ENCODE results near the gene TCFL5.

The TCFL5 gene

DNA sequence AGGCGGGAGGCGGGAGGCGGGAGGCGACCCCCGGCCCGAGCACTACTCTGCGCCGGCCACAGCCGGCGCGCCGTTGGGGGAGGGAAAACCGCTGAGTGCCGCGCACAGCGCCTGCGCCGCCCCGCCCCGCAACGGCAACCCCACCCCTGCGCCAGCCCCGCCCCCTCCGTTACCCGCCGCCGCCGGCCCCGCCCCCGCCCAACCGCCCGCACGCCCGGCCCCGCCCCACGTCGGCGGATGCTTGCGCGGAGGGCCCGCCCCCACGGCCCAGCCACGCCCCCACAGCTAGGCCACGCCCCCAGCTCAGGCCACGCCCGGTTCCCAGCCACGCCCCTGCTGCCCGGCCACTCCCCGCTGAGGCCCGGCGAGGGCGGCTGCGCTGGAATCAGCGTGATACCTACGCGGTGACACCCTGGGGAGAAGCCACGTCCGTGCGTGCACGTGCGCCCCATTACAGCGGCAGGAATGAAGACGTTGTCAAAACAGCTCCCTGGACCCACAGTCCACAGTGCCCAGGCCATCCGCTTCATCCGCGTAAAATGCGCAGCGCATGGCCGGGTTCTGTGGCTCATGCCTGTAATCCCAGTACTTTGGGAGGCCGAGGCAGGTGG is at the start of gene TCFL5:
TSS of gene TCFL5 (minus strand) at position 97 of the 611 bp plus-strand sequence. CDS start 152 bp downstream, outside the sequence.
- FAIRE-seq: no peak

DNA sequence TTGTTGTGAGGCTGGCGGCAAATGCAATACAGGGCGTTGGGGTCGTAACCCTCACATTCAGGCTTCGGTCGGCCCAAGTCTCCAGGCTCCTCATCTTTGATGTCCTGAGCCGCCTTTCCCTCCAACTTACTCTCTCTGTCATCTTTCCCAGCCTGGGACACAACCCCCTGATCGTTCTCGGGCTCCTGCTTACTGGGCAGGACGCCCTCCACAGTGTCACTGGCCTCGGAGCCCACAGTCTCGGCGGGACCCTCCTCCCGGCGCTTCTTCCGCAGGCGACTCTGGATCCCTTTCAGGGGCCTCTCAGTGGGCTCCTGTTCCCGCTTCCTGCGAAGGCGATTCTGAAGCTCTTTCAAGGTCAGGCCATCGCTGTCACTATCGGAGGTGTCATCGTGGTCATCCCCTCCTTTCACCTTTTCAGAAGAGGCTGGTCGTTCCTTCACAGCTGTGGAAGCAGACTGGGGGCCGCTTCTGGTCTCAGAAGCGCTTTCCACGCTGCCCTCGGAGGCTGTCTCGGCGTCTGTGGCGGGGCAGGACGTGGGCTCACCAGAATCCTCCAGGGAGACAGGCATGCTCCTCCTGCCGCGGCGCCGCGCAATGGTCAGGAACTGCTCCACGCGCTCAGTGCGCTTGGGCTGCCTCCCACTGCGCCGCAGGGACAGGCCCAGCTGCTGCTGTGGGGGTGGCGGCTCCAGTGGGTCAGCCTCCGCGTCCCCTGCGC is 49.3 kb upstream of the TCFL5 start:
- FAIRE-seq: no peak

GRCh38 chr20:62910217-62910766 is 48.7 kb upstream of the TCFL5 start:
- no peak for FAIRE-seq

GRCh38 chr20:62908971-62909791 is 47.6 kb upstream of the TCFL5 start:
- no peak for FAIRE-seq

DNA sequence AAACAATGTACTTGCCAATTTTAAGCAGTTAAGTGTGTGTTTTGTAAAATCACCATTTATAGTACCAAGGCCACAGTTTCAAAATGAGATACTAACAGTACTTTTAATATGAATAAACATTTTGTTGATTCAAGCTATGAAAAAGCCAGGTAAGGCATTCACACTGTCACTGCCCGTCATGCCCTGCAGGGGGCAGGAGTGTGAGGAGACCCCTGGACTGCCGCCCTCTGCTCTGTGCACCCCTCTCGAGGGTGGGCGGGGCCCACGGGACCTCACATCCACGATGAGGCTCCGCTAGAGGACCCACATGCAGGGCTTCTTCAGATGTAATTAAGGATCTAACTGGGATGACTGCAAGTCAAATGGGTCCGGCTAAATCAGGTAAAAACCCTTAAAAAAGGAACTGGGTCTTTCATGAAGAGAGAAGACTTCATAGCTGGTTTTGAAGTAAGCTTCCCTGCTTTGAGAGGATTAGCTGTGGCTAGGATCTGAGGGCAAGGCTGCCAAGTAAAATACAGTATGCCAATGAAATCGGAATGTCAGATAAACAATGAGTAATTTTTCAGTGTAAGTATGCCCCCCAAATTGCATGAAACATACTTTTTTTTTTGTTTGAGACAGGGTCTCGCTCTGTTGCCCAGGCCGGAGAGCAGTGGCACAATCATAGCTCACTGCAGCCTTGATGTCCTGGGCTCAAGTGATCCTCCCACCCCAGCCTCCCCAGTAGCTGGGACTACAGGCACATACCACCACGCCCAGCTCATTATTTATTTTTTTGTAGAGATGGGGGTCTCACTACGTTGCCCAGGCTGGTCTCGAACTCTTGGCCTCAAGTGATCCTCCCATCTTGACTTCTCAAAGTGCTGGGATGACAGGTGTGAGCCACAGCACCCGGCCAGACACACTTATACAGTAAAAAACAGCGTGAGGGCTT is 46.0 kb upstream of the TCFL5 start:
- no peak for FAIRE-seq

GRCh38 chr20:62906647-62907375 is 45.2 kb upstream of the TCFL5 start:
- FAIRE-seq: no peak

GRCh38 chr20:62906209-62906608 is 44.6 kb upstream of the TCFL5 start:
- no peak for FAIRE-seq

- FAIRE-seq: no peak
These were observed 44.0 kb upstream of the TCFL5 start for GRCh38 chr20:62905536-62906117.

DNA sequence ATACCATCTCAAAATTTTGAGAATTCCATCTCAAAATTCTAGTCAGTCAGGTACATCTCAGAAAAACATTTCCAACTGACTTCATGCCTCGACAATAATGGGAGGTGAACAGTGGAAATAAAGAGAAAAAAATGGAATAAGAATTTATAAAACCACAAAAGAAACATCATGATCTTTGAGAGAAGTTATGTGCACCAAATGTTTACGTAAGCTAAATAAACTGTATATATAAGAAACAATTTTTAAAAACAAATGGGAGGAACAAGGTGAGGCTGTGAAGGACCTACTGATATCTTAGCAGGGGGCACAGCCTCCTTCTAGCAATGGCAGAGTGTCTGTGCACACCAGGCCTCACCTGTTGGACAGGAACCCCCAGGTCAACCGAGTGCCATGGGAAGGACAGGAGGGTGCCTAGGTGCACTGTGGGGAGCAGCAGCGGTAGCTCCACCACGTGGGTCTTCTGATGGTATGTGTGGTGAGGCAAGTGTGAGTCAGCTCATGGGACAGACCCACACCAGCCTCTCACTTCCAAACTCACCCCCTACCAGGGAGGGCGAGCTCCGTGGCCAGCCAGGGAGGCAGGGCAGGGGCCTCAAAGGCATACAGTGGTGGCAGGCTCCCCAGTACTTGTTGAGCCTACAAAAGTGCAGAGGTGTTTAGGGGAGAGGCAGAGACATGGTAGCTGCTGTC is 41.4 kb upstream of the TCFL5 start:
- no peak for FAIRE-seq

DNA sequence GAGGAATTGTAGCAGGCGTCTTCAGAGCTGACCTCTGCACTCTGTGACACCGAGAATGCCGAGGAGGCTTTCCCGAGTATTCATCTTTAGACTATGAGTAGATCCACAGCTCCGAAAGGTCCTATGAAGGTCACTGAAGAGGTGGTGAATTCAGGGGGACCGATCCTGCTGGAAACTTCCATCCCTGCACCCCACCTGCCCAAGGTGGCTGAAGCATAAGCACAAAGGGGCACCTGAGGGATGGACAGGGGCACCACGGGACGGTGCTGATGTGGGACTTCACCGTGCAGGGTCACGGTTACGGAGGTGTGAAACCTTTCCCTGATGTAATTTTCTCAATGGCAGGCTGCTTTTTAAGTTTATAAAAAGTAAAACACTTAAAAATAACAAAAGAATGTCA is 40.3 kb upstream of the TCFL5 start:
- FAIRE-seq: no peak

- FAIRE-seq: no peak
These were observed 39.3 kb upstream of the TCFL5 start for GRCh38 chr20:62900692-62901584.

- FAIRE-seq: no peak
These were observed 38.5 kb upstream of the TCFL5 start for GRCh38 chr20:62900052-62900691.

- FAIRE-seq: no peak
These were observed 38.0 kb upstream of the TCFL5 start for GRCh38 chr20:62899633-62900051.

DNA sequence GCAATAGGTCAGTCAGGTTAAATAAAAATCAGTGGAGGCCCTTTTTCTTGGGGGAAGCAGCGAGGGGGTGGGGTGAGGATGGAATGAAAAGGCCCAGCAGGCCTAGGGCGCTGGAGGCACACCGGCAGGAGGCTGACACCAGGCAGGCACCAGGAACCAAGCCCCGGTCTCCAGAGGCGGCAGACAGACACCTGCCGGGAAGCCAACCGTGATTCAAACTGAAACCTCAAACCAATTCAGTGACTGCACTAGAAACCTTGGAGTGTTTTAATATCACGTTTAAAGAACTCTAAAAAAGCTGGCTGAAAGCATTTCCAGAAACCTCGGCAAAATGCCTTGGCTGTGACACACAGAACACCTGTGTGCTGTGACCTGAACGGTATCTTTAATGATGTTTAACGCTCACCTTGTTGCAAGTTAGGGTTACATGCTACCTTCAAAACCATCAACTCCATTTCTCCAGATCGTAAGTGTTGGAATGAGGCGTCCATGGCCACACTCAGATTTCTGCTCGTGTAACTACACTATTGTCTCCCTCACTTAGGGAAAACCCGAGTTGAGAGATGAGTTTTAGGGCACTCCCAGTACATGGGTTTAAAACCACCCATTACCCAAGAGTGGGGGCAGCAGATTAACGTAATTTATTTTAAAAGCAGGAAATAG is 37.5 kb upstream of the TCFL5 start:
- no peak for FAIRE-seq

GRCh38 chr20:62898093-62898964 is 36.7 kb upstream of the TCFL5 start:
- no peak for FAIRE-seq

GRCh38 chr20:62897666-62898065 is 36.0 kb upstream of the TCFL5 start:
- no peak for FAIRE-seq

DNA sequence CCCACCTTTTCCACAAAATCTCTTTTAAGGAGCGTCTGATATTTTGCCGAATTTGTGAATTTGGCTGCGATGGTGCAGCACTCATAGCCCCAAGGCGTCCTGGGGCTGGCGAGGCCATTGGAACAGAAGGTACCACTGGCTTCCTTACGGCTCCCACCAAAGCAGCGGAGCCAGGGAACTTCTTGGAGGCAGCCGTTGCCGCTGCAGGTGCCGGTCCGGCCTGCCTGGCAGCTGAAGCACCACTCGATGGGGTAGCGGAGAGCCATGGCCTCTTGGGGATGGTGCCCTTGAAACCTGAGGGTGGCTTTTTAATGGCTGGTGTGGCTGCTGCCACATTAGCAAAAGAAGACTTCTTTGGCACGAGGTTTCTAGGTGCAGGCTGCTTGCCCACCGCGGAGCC is 34.9 kb upstream of the TCFL5 start:
- FAIRE-seq: no peak

Data from endometrium (tissue), 2 donors.